Activated CD8-positive, alpha-beta memory T cell treated with anti-CD3 and anti-CD28 coated beads for 48 hours (primary cell): ENCODE measurements around the gene ERAS.
"Not testable (repeated sequence)": the region's sequence is repeated elsewhere in the genome, so short reads cannot be mapped to it uniquely, and the experiment has no call there.

Source experiments
- DNase-seq, 3 experiments: peaks; one replicate each; pipeline ENCODE4 v3.0.0-alpha.2; 2020; ENCODE audit warnings: low read depth in 2 of 3, low spot score in 2 of 3

Gene ERAS

DNA sequence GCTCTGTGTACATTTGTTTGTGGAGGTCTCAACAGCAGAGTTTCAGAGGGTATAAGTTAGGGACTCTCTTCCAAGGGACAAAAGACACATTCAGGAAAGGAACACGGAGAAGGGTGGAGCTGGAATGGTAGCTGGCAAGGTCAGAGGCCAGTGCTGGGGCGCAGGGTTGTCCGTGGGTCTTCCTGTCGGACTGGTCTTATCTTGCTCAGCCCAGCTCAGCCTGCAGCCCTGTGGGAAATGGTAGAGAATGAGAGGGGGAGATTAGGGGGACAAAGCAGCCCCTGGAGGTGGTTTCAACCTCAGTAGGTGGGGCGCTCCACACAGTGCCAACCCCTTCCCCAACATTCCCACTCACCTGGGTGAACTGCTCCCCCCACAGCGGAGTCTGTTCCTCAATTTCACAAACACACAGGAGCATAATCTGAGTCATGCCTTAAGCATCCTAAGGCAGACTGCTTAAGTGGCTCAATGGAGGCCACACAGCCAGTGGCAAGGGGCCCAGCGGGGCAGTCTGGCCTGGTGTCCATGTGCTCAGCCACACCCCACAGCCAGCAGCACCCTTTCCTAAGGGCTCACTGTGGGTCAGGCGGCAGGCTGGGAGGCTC is 31.3 kb upstream of the ERAS start:
- DNase-seq = no peak

DNA sequence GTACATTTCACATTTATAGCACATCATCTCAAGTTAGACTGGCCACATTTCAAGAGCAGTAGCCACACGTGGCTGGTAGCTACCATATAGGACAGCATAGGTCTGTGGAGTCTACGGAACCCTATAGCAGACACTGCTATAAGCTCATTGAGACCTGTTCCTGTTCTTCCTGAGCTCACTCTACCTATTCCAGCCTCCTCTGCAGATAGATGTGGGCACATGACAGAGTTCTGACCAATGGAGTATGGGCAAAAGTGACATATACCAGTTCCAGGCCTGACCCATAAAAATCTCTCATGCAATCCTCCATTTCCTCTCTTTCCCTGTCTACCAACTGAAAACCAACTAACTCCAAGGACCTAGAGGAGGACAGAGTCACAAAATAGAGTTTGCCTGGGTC is 28.0 kb upstream of the ERAS start:
- no peak for DNase-seq

DNA sequence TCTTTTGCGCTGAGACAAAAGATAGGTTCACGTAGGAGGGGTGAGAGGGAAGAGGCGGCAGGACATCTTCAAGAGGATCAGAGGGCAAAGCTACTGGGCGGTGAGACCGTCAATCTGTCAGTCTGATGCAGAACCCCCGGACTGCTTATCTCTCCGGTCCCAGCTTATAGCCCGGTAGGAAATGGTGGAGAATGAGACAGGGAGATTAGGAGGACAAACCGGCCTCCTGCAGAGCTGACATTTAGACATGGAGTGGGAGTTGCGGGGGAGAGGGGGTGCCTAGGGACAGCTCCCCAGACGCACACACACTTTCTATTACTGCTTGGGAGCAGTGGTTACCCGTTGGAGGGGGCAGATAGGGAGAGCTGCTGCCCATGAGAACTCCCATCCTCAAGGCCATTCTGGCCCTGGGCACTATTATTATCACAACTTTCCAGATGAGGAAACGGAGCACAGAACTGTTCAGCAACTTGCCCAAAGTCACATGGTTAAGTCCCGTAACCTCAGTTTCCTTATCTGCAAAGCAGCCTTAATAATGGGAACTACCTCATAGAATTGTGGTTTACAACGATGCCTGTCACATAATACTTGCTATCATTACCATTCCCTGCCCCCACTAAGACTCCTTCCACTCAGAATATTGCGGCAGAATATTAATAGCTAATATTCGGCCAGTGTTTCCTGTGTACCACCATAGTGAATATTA is 25.6 kb upstream of the ERAS start:
- no peak for DNase-seq

DNA sequence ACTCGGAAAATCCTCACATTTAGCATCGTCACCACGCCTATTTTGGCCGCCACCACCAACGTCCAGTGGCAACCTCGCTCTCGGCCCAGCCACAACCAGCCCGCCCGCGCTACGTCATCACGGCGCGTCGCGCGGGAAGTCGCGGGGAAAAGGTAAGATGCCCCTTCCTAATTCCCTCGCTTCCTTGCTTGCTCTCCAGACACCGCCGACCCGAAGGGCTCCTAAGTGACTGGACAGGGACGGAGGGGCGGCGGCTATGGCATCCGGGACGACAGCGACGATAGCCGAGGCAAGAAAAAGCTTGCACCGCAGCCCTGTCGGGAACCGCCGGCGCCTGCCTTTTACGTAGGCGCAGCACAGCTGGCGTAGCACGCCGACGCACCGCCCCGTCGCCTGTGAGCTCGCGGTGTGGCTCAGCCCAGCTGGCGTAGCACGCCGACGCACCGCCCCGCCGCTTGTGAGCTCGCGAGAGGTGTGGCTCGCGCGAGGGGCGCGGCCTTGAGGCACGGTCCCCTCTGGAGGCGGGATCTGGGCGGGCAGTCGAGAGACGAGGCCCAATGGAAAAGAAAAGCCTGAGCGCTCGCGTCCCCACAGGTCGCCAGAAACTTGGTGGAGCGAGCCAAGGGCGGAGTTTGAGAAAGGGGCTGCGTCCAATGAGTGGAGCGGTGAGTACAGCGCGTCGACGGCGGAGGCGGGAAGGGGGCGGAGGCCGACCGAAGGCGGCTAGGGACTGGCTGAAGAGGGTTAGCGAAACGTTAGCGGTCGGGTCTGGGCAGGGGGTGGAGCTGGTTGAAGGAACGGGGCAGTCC is 24.8 kb upstream of the ERAS start, which contains the start of gene HDAC6:
HDAC6 (plus strand) TSS at position 788 of the 809 bp plus-strand sequence. CDS start 626 bp downstream, outside the sequence.
- peak; percentile 58 to 89 (median 68) for DNase-seq

DNA sequence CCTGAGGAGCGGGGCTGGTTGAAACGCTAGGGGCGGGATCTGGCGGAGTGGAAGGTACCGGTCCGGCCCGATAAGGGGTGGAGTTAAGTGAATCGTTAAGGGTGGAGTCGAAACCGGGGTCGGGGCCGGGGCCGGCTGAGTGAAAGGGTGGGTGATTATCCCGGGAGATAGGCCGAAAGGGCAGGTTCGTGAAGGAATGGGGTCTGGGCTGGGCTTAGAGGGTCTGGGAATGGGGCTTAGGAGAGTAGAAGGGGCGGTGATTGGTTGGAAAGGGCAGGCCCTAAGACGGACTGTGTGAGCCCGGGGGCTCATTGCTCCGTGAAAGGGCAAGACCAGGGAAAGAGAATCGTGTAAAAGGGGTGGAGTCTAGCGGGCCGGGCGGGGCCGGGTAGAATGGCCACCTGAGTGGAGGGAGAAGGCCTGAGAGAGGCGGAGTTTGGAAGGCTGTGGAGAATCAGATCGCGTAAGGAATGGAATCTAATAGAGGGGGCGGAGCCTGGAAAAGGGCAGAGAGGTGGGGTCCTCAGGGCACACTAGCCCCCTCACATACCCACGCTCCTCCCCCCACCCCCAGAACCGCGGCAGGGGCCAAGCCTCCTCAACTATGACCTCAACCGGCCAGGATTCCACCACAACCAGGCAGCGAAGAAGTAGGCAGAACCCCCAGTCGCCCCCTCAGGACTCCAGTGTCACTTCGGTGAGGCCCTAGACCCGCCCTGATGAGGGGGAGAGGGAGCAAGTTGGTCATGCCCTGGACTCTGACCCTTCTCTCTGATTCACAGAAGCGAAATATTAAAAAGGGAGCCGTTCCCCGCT is 24.0 kb upstream of the ERAS start:
- peak in 2 of 3 experiments; percentile 54 to 57 for DNase-seq

DNA sequence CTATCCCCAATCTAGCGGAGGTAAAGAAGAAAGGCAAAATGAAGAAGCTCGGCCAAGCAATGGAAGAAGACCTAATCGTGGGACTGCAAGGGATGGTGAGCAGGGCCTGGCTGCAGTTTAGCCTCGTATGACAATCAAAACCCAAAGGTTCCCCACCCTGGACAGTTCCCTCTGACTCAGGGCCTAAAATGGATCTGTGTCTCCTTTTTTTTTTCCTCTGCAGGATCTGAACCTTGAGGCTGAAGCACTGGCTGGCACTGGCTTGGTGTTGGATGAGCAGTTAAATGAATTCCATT is 23.5 kb upstream of the ERAS start:
- no peak for DNase-seq

DNA sequence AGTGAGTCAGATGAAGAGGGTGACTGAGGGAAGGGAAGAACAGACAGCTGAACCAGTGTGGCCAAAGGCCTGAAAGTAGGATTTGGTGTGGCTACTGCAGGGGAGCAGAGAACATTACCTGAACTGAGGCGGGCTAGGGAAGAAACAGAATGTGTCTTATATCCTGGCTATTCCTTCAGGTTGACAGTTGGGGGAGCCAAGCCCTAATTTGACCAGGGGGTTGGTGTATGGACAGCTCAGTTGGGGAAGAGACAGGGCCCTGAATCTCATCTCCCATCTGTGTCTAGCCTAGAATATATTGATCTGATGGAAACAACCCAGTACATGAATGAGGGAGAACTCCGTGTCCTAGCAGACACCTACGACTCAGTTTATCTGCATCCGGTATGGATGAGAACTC is 20.2 kb upstream of the ERAS start:
- DNase-seq = no peak

DNA sequence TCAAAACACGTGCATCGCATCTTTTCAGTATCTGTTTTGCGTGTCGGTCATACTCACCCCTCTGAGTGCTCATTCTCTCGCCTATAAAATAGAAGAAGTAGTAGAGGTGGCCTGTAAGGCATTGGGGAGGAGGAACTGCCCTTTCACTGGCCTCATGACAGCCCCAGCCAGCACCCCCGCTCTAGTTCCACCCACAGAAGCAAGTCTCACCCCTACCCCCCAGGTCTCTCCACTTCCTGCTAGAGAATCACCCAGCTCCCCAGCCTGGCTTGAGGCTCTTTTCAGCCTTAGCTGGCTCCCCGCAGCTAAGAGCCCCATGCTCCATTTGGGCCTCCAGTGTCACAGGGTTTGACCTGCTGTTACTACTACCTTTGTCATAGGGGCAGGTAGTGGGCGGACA is 12.7 kb upstream of the ERAS start:
- DNase-seq = no peak

DNA sequence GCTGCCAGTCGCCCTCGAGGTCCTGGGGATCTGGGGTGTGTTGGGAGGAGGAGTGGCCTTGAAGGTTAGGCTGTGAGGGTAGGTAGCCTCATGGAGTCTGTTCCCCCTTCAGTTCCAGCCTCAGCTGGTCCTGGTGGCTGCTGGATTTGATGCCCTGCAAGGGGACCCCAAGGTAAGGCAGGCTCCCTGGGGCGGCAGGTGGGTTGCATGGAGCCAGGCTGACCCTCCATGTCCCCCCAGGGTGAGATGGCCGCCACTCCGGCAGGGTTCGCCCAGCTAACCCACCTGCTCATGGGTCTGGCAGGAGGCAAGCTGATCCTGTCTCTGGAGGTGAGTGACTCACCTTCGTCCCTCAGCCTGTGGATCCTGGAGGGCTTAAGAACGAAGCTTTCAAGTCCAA is 11.6 kb upstream of the ERAS start:
- no peak for DNase-seq

DNA sequence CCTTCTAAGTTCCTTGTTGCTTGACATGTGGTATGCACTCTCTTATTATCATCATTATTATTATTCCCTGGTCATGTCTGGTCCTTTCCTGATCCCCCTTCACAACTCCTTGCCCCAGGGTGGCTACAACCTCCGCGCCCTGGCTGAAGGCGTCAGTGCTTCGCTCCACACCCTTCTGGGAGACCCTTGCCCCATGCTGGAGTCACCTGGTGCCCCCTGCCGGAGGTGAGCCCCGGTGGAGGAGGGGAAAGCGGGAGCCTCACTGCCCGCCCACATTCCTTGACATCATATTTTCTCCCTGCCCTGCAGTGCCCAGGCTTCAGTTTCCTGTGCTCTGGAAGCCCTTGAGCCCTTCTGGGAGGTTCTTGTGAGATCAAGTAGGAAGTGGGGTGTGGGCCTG is 11.0 kb upstream of the ERAS start:
- no peak for DNase-seq

DNA sequence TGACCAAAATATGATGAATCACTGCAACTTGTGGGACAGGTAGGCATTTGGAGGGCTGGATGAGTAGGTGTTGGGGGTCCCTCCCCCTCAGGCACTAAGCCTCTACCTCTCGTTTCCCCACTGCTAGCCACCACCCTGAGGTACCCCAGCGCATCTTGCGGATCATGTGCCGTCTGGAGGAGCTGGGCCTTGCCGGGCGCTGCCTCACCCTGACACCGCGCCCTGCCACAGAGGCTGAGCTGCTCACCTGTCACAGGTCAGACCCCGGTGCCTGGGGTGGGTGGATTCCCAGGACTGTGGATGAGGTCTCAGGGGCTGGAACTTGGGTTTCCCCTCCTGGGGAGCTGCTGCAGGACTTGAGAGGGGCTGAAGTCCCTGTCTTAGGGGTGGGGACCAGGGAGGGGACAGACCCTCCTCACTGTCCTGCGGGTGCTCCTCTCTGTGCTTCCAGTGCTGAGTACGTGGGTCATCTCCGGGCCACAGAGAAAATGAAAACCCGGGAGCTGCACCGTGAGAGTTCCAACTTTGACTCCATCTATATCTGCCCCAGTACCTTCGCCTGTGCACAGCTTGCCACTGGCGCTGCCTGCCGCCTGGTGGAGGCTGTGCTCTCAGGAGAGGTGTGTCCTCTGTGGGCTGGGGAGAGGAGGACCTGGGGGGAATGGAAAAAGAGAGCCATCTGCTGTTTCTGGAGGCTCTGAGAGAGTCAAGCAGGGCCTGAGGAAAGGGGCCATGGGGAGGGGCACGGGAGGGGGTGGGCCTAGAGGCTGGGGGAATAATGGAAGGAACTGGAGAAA is 10.1 kb upstream of the ERAS start:
- DNase-seq = no peak

DNA sequence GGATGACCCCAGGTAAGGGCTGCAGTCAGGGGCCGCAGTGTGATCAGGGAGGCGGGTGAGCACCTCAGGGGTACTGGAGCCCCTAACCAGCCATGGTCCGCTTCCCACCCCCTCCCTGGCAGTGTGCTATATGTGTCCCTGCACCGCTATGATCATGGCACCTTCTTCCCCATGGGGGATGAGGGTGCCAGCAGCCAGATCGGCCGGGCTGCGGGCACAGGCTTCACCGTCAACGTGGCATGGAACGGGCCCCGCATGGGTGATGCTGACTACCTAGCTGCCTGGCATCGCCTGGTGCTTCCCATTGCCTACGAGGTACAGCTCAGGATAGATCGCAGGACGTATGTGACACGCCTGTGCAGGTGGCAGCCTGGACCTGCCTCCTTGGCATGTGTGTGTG is 8.2 kb upstream of the ERAS start:
- DNase-seq = no peak

DNA sequence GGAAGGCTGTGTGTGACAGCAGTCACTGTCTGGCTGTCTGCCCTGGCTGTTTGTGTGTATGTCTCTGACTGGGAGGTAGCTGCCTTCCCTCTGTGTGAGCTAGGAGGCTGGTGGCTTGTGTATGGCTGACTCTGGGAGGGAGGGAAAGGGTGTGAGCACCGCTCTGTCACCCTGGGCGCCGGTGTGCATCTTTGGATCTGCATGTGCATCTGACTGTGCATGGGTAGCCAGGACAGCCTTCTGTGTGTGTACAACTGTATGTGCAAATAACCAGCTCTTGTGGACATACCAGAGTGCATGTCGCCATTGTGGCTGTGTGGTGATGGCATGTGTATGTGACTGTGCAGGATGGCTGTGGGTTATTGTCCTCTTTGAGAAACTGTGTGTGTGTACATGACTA is 7.4 kb upstream of the ERAS start:
- no peak for DNase-seq

DNA sequence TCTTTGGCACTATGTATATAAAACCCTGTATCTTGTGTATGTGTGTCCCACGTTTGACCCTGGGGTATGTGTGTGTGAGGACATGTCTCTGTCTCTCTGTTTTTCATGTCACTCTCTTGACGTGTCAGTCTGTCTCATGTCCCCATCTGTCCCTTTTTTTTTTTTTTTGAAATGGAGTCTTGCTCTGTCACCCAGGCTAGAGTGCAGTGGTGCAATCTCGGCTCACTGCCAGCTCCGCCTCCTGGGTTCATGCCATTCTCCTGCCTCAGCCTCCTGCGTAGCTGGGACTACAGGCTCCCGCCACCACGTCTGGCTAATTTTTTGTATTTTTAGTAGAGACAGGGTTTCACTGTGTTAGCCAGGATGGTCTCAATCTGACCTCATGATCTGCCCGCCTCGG is 6.9 kb upstream of the ERAS start:
- DNase-seq = not testable (repeated sequence)

DNA sequence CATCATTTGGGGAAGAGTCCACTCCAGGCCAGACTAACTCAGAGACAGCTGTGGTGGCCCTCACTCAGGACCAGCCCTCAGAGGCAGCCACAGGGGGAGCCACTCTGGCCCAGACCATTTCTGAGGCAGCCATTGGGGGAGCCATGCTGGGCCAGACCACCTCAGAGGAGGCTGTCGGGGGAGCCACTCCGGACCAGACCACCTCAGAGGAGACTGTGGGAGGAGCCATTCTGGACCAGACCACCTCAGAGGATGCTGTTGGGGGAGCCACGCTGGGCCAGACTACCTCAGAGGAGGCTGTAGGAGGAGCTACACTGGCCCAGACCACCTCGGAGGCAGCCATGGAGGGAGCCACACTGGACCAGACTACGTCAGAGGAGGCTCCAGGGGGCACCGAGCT is 3.3 kb upstream of the ERAS start:
- DNase-seq = no peak

DNA sequence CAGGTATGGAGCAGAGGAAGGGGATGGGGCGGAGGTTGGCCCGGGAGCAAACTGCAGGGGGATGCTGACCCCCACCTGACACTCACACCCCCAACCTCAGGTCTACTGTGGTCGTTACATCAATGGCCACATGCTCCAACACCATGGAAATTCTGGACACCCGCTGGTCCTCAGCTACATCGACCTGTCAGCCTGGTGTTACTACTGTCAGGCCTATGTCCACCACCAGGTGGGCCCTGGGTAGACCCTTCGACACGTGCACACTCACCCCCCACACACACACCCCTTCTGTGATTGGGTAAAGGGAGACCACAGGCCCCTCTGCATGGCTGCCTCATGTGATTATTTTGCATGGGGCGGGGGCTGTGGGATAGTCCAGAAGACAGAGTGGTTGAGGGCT is 2.2 kb upstream of the ERAS start:
- DNase-seq = no peak

DNA sequence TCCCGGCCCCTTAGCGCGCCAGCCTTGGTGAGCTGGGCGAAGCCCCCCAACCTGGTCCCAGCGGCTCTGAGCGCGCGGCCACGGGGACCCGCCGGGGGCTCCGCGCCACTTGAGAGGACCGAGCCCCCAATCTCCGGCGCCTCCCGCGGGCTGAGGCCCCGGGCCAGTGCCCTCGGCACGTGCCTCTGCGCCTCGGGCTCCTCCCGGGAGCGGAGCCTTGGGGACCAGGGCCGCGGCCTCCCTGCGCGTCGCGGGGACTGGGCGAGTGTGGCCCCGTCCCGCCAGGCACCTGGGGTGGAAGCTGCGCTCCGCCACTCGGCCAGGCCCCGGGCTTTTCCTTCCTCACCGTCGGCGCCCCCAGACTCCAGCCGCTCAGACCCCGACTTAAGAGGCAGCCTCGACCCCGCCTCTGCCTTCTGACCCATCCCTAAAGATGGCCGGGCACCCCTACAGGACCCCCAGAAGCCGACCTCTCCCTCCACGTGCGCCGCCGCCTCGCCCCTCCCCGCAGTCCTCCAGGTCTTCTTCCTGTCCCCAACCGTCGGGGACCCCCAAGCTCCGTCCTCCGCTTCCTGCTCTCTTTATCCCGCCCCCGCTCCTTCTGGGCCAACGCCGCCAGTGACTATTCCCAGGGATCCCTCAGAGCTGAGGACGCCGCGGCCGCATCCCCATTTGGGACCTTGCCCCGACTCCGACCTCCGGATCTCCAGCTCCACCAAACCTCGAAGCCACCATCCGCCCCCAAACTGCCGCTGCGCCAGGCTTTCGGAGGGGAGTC is 752 bp downstream of the ERAS start:
- DNase-seq = no peak

DNA sequence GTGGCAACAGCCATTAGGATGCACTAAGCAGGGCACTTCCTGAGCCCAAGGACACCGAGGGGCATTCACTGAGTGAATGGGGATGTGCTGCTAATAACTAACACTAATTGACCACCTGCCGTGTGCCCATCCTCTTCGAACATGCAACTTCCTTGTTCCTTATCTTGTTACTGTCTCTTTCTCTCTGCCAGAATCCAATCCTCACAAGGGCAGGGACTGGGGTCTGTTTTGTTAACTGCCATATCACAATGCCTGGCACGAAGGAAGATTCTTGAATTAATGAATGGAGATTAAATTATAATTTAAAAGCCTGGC is 1.3 kb downstream of the ERAS start:
- DNase-seq = no peak

DNA sequence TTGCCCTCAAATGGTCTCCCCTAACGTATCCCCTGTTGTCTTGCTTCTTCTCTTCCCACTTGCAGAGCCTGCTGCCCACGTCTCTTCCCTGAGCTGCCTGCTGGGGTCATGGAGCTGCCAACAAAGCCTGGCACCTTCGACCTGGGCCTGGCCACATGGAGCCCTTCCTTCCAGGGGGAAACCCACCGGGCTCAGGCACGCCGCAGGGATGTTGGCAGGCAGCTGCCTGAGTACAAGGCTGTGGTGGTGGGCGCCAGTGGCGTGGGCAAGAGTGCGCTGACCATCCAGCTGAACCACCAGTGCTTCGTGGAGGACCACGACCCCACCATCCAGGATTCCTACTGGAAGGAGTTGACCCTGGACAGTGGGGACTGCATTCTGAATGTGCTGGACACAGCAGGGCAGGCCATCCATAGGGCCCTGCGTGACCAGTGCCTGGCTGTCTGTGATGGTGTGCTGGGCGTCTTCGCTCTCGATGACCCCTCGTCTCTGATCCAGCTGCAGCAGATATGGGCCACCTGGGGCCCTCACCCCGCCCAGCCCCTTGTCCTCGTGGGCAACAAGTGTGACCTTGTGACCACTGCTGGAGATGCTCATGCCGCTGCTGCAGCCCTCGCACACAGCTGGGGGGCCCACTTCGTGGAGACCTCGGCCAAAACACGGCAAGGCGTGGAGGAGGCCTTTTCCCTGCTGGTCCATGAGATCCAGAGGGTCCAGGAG is 2.9 kb downstream of the ERAS start:
- DNase-seq = no peak
